Fibroblast of lung (primary cell): ENCODE measurements around the gene RAB11FIP5.

Source experiments
- EZH2 ChIP-seq: IDR thresholded peaks from 2 replicates; pipeline ENCODE4 v1.5.1; 2012; ENCODE audit warnings: low read length, control low read depth, mild to moderate bottlenecking; ENCODE audit errors: missing control alignments
- TF ChIP-seq, protein P1 (sequence below), 2 donors: IDR thresholded peaks in 1 of 2; conservative IDR thresholded peaks in 1 of 2; 1 replicate in 1 of 2; 2 replicates in 1 of 2; pipeline ENCODE4 v1.5.1; 2011 to 2012; ENCODE audit warnings: low read length in 2 of 2, control low read depth in 1 of 2, inconsistent platforms in 1 of 2, low read depth in 1 of 2, mild to moderate bottlenecking in 1 of 2

DNA sequence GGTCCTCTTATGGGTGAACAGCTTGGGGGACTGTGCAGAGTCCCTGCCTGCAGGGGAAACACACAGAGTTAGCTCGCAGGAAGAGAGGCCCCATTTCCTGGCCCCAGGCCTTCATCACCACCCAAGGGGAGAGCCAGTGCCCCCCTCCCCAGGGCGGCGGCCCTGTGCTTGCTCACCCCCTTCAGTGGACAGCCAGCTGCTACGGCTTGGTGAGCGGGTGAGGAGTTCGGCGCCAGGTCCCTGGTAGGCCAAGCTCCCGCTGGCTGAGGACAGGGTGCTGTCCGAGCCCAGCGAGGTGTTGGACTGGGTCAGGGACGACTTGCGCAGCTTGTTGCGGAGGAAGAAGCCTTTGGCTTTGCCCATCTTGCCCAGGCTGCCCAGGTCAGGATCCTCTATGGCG is 24.0 kb downstream of the RAB11FIP5 start:
- TF ChIP-seq, protein P1, sequence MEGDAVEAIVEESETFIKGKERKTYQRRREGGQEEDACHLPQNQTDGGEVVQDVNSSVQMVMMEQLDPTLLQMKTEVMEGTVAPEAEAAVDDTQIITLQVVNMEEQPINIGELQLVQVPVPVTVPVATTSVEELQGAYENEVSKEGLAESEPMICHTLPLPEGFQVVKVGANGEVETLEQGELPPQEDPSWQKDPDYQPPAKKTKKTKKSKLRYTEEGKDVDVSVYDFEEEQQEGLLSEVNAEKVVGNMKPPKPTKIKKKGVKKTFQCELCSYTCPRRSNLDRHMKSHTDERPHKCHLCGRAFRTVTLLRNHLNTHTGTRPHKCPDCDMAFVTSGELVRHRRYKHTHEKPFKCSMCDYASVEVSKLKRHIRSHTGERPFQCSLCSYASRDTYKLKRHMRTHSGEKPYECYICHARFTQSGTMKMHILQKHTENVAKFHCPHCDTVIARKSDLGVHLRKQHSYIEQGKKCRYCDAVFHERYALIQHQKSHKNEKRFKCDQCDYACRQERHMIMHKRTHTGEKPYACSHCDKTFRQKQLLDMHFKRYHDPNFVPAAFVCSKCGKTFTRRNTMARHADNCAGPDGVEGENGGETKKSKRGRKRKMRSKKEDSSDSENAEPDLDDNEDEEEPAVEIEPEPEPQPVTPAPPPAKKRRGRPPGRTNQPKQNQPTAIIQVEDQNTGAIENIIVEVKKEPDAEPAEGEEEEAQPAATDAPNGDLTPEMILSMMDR (conservative IDR thresholded peaks at IDR 0.05 in 1 of 2, IDR thresholded peaks at IDR 0.05 in 1 of 2; ENCODE audit: low read depth in 1 of 2, low read length in 2 of 2): no peak
- no peak for TF ChIP-seq EZH2
